HG03460 (cell line): ENCODE measurements around the gene ITGA11.

Source experiments
- ATAC-seq: cut with Tn5 transposase; IDR thresholded peaks from one replicate; pipeline ENCODE4 v1.9.1; 2021; ENCODE audit not compliant: unreplicated experiment

ITGA11 gene

GRCh38 chr15:68249058-68249713 lies 182.8 kb downstream of the ITGA11 start:
- no peak for ATAC-seq
